Kidney epithelial cell (primary cell): ENCODE measurements around the gene NDUFA13. TPM values are rescaled to one million over a fixed set of nuclear protein-coding genes. Genes with fewer than 3 reads are reported as not detected.

Source experiments
- DNase-seq: peaks from one replicate; pipeline ENCODE4 v3.0.0-alpha.2; 2010; ENCODE audit warnings: low read depth
- H3K27me3 ChIP-seq: 2 replicates; pipeline ENCODE4 v1.6.0; 2011; ENCODE audit warnings: low read length; ENCODE audit not compliant: control insufficient read depth, insufficient read depth
- H3K36me3 ChIP-seq: 2 replicates; pipeline ENCODE4 v1.5.1; 2011; ENCODE audit warnings: low read length; ENCODE audit not compliant: control insufficient read depth, insufficient read depth
- H3K4me3 ChIP-seq: 2 replicates; pipeline ENCODE4 v1.5.1; 2011; ENCODE audit warnings: low read depth, mild to moderate bottlenecking, control low read depth, low read length
- CTCF ChIP-seq: IDR thresholded peaks from 2 replicates; pipeline ENCODE4 v1.5.1; 2011; ENCODE audit warnings: mild to moderate bottlenecking, moderate library complexity, low read length, control low read depth, inconsistent platforms; ENCODE audit not compliant: insufficient read depth, poor library complexity, severe bottlenecking
- total RNA-seq: library from RNA; depleted of rRNA; stranded (reverse); fragments of >200 nt; gene quantifications from 2 replicates; pipeline ENCODE4 v1.2.3, GENCODE V29; 2015

NDUFA13 gene
- total RNA-seq, 1 donor from 2014 or later: 58.8 TPM

- peaks cover 3% of the 10 kb centered on the region for H3K36me3 ChIP-seq
- no peak for TF ChIP-seq CTCF
- H3K27me3 ChIP-seq: no peaks in the 10 kb centered on the region
- DNase-seq: no peak
- H3K4me3 ChIP-seq: no peak overlapping the region
Observed at GRCh38 chr19:19489804-19490204, 26.2 kb upstream of the NDUFA13 start.

- DNase-seq: peak; percentile 52
- Histone ChIP-seq H3K4me3 (no peak overlapping the region), H3K27me3 (no peaks in the 10 kb centered on the region), H3K36me3 (peaks cover 3% of the 10 kb centered on the region)
- TF ChIP-seq CTCF: peak; percentile 76
Observed at GRCh38 chr19:19490214-19490968, 25.6 kb upstream of the NDUFA13 start.

- no peak overlapping the region for H3K4me3 ChIP-seq
Observed at GRCh38 chr19:19491321-19492025, 24.6 kb upstream of the NDUFA13 start.

GRCh38 chr19:19492026-19492610, 23.9 kb upstream of the NDUFA13 start:
- TF ChIP-seq CTCF: no peak
- DNase-seq: no peak
- no peaks in the 10 kb centered on the region for H3K27me3 ChIP-seq
- H3K4me3 ChIP-seq: no peak overlapping the region
- H3K36me3 ChIP-seq: peaks cover 4% of the 10 kb centered on the region

More at GRCh38 chr19:19491321-19492025, 24.6 kb upstream of the NDUFA13 start:
- peaks cover 4% of the 10 kb centered on the region for H3K36me3 ChIP-seq
- DNase-seq: no peak
- TF ChIP-seq CTCF: no peak
- H3K27me3 ChIP-seq: no peaks in the 10 kb centered on the region

GRCh38 chr19:19493841-19494546, 22.0 kb upstream of the NDUFA13 start:
- no peak for DNase-seq
- no peak overlapping the region for H3K4me3 ChIP-seq
- H3K27me3 ChIP-seq: no peaks in the 10 kb centered on the region
- no peak for TF ChIP-seq CTCF
- H3K36me3 ChIP-seq: peaks cover 4% of the 10 kb centered on the region
